ENCODE results near the gene MAP6. TPM values are rescaled to one million over a fixed set of nuclear protein-coding genes. Genes with fewer than 3 reads are reported as not detected.

MAP6 gene
- total RNA-seq, 6 experiments from 2014 or later, result 0.26 to 0.86 (median 0.58) TPM

DNA sequence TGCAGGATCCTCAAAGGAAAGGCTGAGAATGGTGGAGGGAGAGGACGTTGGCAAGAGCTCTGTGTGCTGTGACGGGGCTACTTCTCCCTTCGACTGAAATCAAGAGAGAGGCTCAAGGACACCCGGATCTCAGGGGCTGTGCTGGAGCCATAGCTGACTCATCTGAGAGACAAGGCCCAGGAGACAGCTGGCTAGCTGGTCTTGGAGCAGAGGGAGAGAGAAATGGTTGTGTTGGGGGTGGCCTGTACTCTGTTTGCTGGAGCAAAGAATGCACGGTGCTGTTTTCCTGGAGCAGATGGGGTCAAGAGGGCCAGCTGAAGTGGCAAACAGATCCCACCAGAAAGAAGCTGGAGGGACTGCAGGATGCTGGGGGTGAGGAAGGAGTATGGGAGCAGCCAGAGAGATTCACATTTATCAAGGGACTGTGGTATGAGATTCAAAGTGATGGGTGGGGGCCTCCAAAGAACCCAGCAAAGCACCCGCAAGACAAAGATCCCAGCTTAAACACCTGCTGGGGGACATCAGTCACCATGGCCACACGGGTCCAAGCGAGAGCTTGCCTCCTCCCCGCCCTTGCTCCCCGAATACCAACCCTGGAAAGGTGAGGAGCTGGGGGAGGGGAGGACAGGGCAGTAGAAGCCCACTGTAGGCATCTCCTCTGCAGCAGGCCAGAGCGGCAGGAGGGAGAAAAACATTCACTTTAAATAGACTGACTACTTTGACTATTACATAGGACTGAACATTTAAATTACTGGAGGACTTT lies 40.8 kb downstream of the MAP6 start:
- Histone ChIP-seq H3K27ac (no peak overlapping the region), H3K9me3 (no peaks in the 10 kb centered on the region), H3K4me3 (no peak overlapping the region), H3K27me3 (no peaks in the 10 kb centered on the region), H3K36me3 (no peaks in the 10 kb centered on the region), H3K4me1 (no peaks in the 10 kb centered on the region)
- no peak for DNase-seq
- no peak for ATAC-seq
- WGBS (ENCODE audit: insufficient coverage, low coverage, low lambda C conversion rate, missing lambda C conversion rate), result 55% methylated on average over 8 of the region's 11 CpGs
- intact Hi-C loops (cut with DNase I), result no loop called here
- no peak for TF ChIP-seq POLR2A (IDR thresholded peaks at IDR 0.05)
- TF ChIP-seq CTCF (IDR thresholded peaks at IDR 0.05), result no peak

DNA sequence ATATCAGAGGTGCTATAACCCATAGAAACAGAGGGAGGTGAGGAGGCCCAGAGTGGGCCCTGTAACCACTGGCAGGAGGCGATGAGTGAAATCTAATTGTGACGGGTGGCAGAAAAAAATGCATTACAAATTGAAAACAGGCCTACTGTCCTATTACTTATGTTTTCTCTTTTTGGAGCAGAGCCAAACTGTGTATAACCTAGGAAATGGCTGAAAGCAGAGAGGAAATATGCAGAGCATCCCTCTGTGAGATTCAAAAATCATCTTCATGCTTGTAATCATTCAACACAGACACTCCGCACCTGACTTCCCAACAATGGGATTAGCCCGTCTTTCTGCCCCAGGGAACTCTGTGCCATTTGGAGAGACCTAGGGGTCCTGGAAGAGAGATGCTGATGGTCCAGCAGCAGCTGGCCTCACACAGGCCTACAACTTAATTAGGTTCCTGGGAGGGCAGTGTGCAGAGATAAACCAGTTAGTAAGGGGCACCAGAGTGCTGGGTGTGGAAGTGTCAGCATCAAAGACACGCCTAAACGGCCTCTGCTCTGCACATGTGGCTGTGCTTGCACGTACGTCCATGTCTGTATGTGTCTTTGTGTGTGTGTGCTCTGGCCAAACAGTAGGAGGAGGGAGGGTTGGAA lies 41.8 kb downstream of the MAP6 start:
- TF ChIP-seq CTCF (IDR thresholded peaks at IDR 0.05), result no peak
- no peak for TF ChIP-seq POLR2A (IDR thresholded peaks at IDR 0.05)
- H3K36me3 ChIP-seq, result no peaks in the 10 kb centered on the region
- no peak overlapping the region for H3K4me3 ChIP-seq
- no peaks in the 10 kb centered on the region for H3K9me3 ChIP-seq
- WGBS (ENCODE audit: insufficient coverage, low coverage, low lambda C conversion rate, missing lambda C conversion rate), result 96% methylated on average over 6 of the region's 8 CpGs
- ATAC-seq, result no peak
- intact Hi-C loops (cut with DNase I), result no loop called here
- DNase-seq, result no peak
- no peaks in the 10 kb centered on the region for H3K27me3 ChIP-seq
- H3K4me1 ChIP-seq, result no peaks in the 10 kb centered on the region
- no peak overlapping the region for H3K27ac ChIP-seq

- intact Hi-C loops (cut with DNase I), result no loop called here
- Histone ChIP-seq H3K4me1 (no peaks in the 10 kb centered on the region), H3K27ac (no peak overlapping the region), H3K4me3 (no peak overlapping the region), H3K27me3 (no peaks in the 10 kb centered on the region), H3K36me3 (no peaks in the 10 kb centered on the region), H3K9me3 (no peaks in the 10 kb centered on the region)
- ATAC-seq (no peak), DNase-seq (no peak)
- 85% methylated on average over 8 of the region's 8 CpGs for WGBS (ENCODE audit: insufficient coverage, low coverage, low lambda C conversion rate, missing lambda C conversion rate)
- TF ChIP-seq POLR2A (IDR thresholded peaks at IDR 0.05), result no peak
- no peak for TF ChIP-seq CTCF (IDR thresholded peaks at IDR 0.05)
Measured at GRCh38 chr11:75625991-75626888, 42.6 kb downstream of the MAP6 start.

GRCh38 chr11:75625021-75625420 lies 43.8 kb downstream of the MAP6 start:
- no peaks in the 10 kb centered on the region for H3K4me1 ChIP-seq
- intact Hi-C loops (cut with DNase I), result no loop called here
- ATAC-seq (no peak), DNase-seq (no peak)
- no peak overlapping the region for H3K27ac ChIP-seq
- H3K4me3 ChIP-seq, result no peak overlapping the region
- WGBS (ENCODE audit: insufficient coverage, low coverage, low lambda C conversion rate, missing lambda C conversion rate), result 100% methylated on average over 2 of the region's 4 CpGs
- no peaks in the 10 kb centered on the region for H3K9me3 ChIP-seq
- no peaks in the 10 kb centered on the region for H3K27me3 ChIP-seq
- TF ChIP-seq POLR2A (IDR thresholded peaks at IDR 0.05) (no peak), CTCF (IDR thresholded peaks at IDR 0.05) (no peak)
- no peaks in the 10 kb centered on the region for H3K36me3 ChIP-seq

Measured in right lobe of liver (tissue), 6 donors.